Measurements from ENCODE around the gene CDC42SE1.

Gene CDC42SE1

DNA sequence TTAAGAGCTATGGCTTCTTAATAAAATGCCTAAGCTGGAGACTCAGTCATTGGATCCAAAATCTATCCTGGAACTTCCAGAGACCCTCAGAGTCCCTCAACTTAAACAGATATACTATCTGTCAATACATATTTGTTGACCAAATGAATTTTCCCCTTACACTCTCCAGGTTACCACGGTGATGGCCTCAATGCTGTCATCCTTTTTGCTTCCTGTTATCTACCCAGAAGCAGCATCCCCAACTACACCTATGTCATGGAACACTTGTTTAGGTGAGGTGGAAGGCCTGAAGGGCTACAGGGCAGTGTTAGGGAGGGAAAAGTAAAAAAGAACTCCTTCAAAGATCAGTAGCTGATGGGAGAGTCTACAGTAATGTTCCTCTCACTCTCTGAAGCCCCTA, 16.3 kb downstream of the CDC42SE1 start:
- H3K9me3 ChIP-seq = no peaks in the 10 kb centered on the region
- no peak overlapping the region for H3K27ac ChIP-seq
- TF ChIP-seq CTCF (IDR thresholded peaks at IDR 0.05) = no peak

GRCh38 chr1:151039521-151039920, 19.9 kb downstream of the CDC42SE1 start:
- H3K27me3 ChIP-seq = no peaks in the 10 kb centered on the region
- TF ChIP-seq CTCF (IDR thresholded peaks at IDR 0.05) = no peak
- no peak overlapping the region for H3K27ac ChIP-seq
- no peaks in the 10 kb centered on the region for H3K9me3 ChIP-seq
- H3K4me1 ChIP-seq (ENCODE audit: control insufficient read depth in 1 of 2, insufficient read depth in 1 of 2, low read depth in 1 of 2, low read length in 1 of 2) = no peaks in the 10 kb centered on the region
- no peak overlapping the region for H3K4me3 ChIP-seq (ENCODE audit: low read depth in 1 of 2, low read length in 1 of 2)
- H3K36me3 ChIP-seq = peaks cover 8% of the 10 kb centered on the region

More for the DNA sequence above, 16.3 kb downstream of the CDC42SE1 start:
- H3K4me3 ChIP-seq (ENCODE audit: low read depth in 1 of 2, low read length in 1 of 2) = no peak overlapping the region
- no peaks in the 10 kb centered on the region for H3K36me3 ChIP-seq
- H3K4me1 ChIP-seq (ENCODE audit: control insufficient read depth in 1 of 2, insufficient read depth in 1 of 2, low read depth in 1 of 2, low read length in 1 of 2) = peaks cover 14% of the 10 kb centered on the region in 2 experiments
- peaks cover 26% of the 10 kb centered on the region for H3K27me3 ChIP-seq

- no peak overlapping the region for H3K27ac ChIP-seq
- H3K4me1 ChIP-seq (ENCODE audit: control insufficient read depth in 1 of 2, insufficient read depth in 1 of 2, low read depth in 1 of 2, low read length in 1 of 2) = no peaks in the 10 kb centered on the region
- H3K9me3 ChIP-seq = no peaks in the 10 kb centered on the region
- H3K36me3 ChIP-seq = peaks cover 23% of the 10 kb centered on the region
- no peak for TF ChIP-seq CTCF (IDR thresholded peaks at IDR 0.05)
- no peaks in the 10 kb centered on the region for H3K27me3 ChIP-seq
- H3K4me3 ChIP-seq (ENCODE audit: low read depth in 1 of 2, low read length in 1 of 2) = no peak overlapping the region
These were observed 22.4 kb downstream of the CDC42SE1 start for GRCh38 chr1:151037032-151037431.

GRCh38 chr1:151036356-151036755, 23.1 kb downstream of the CDC42SE1 start, which contains the start of gene BNIPL:
TSS of gene BNIPL (plus strand) at chr1:151036586. CDS start at chr1:151036726, 140 bp downstream.
- Histone ChIP-seq H3K4me3 (ENCODE audit: low read depth in 1 of 2, low read length in 1 of 2) (no peak within 1 kb of the TSS), H3K27me3 (no peaks in the 10 kb centered on the region), H3K27ac (no peak within 1 kb of the TSS), H3K4me1 (ENCODE audit: control insufficient read depth in 1 of 2, insufficient read depth in 1 of 2, low read depth in 1 of 2, low read length in 1 of 2) (no peaks in the 10 kb centered on the region), H3K36me3 (peaks cover 29% of the 10 kb centered on the region), H3K9me3 (no peaks in the 10 kb centered on the region)
- TF ChIP-seq CTCF (IDR thresholded peaks at IDR 0.05) = no peak

DNA sequence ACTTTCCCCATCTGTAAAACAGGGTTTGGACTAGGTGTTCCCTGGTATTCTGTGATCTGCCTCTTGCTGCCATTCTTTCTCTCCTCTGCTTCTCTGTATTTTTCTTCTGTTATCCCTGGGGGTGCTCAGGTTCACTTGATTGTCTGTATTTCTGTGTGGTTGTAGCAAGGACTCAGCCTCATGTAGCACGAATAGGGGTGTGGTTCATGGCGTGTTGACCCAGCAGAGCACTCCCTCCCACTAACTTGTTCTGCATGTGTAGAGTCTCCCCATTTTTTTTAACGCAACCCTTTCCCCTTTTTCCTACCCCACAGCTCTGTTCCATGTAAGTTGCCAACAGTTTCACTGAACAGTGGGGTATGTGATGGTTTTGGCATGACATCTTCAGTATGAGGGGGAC, 24.3 kb downstream of the CDC42SE1 start:
- no peaks in the 10 kb centered on the region for H3K9me3 ChIP-seq
- H3K27ac ChIP-seq = no peak overlapping the region
- H3K4me1 ChIP-seq (ENCODE audit: control insufficient read depth in 1 of 2, insufficient read depth in 1 of 2, low read depth in 1 of 2, low read length in 1 of 2) = no peaks in the 10 kb centered on the region
- no peak overlapping the region for H3K4me3 ChIP-seq (ENCODE audit: low read depth in 1 of 2, low read length in 1 of 2)
- H3K27me3 ChIP-seq = no peaks in the 10 kb centered on the region
- TF ChIP-seq CTCF (IDR thresholded peaks at IDR 0.05) = no peak
- peaks cover 39% of the 10 kb centered on the region for H3K36me3 ChIP-seq

GRCh38 chr1:151032164-151032563, 27.3 kb downstream of the CDC42SE1 start:
- peaks cover 66% of the 10 kb centered on the region for H3K36me3 ChIP-seq
- no peak overlapping the region for H3K4me3 ChIP-seq (ENCODE audit: low read depth in 1 of 2, low read length in 1 of 2)

More at GRCh38 chr1:151032164-151032563, 27.3 kb downstream of the CDC42SE1 start:
- Histone ChIP-seq H3K4me1 (ENCODE audit: control insufficient read depth in 1 of 2, insufficient read depth in 1 of 2, low read depth in 1 of 2, low read length in 1 of 2) (no peaks in the 10 kb centered on the region), H3K27me3 (no peaks in the 10 kb centered on the region), H3K27ac (no peak overlapping the region), H3K9me3 (no peaks in the 10 kb centered on the region)
- no peak for TF ChIP-seq CTCF (IDR thresholded peaks at IDR 0.05)
